ENCODE measurements around the gene ELK3.

Gene ELK3

GRCh38 chr12:96187956-96188355 lies 6.2 kb upstream of the ELK3 start:
- no peak for DNase-seq (ENCODE audit: low read depth in 1 of 2, low spot score in 1 of 2)

- no peak for DNase-seq (ENCODE audit: low read depth in 1 of 2, low spot score in 1 of 2)
Measured at GRCh38 chr12:96189781-96190180, 4.4 kb upstream of the ELK3 start.

- DNase-seq (ENCODE audit: low read depth in 1 of 2, low spot score in 1 of 2): no peak
Measured at GRCh38 chr12:96190413-96191108, 3.6 kb upstream of the ELK3 start.

- DNase-seq (ENCODE audit: low read depth in 1 of 2, low spot score in 1 of 2): no peak
Measured at GRCh38 chr12:96192926-96193573, 1.1 kb upstream of the ELK3 start.

GRCh38 chr12:96194576-96194889 lies 358 bp downstream of the ELK3 start:
- no peak for DNase-seq (ENCODE audit: low read depth in 1 of 2, low spot score in 1 of 2)

GRCh38 chr12:96194971-96195844 lies 1.0 kb downstream of the ELK3 start:
- DNase-seq (ENCODE audit: low read depth in 1 of 2, low spot score in 1 of 2): peak; percentile 49 to 50

- DNase-seq (ENCODE audit: low read depth in 1 of 2, low spot score in 1 of 2): peak in 1 of 2 donors; percentile 40
Measured at GRCh38 chr12:96195845-96196451, 1.8 kb downstream of the ELK3 start.

GRCh38 chr12:96196781-96197180 lies 2.6 kb downstream of the ELK3 start:
- DNase-seq (ENCODE audit: low read depth in 1 of 2, low spot score in 1 of 2): no peak

- no peak for DNase-seq (ENCODE audit: low read depth in 1 of 2, low spot score in 1 of 2)
Measured at GRCh38 chr12:96197503-96198272, 3.5 kb downstream of the ELK3 start.

GRCh38 chr12:96198965-96199364 lies 4.8 kb downstream of the ELK3 start:
- no peak for DNase-seq (ENCODE audit: low read depth in 1 of 2, low spot score in 1 of 2)

GRCh38 chr12:96199464-96199863 lies 5.3 kb downstream of the ELK3 start:
- no peak for DNase-seq (ENCODE audit: low read depth in 1 of 2, low spot score in 1 of 2)

- DNase-seq (ENCODE audit: low read depth in 1 of 2, low spot score in 1 of 2): no peak
Measured at GRCh38 chr12:96201272-96202227, 7.4 kb downstream of the ELK3 start.

GRCh38 chr12:96204381-96204780 lies 10.2 kb downstream of the ELK3 start:
- DNase-seq (ENCODE audit: low read depth in 1 of 2, low spot score in 1 of 2): no peak

- DNase-seq (ENCODE audit: low read depth in 1 of 2, low spot score in 1 of 2): no peak
Measured at GRCh38 chr12:96205908-96206307, 11.7 kb downstream of the ELK3 start.

GRCh38 chr12:96206936-96207662 lies 12.9 kb downstream of the ELK3 start:
- DNase-seq (ENCODE audit: low read depth in 1 of 2, low spot score in 1 of 2): no peak

- DNase-seq (ENCODE audit: low read depth in 1 of 2, low spot score in 1 of 2): no peak
Measured at GRCh38 chr12:96208346-96208745, 14.2 kb downstream of the ELK3 start.

GRCh38 chr12:96208801-96209549 lies 14.8 kb downstream of the ELK3 start:
- DNase-seq (ENCODE audit: low read depth in 1 of 2, low spot score in 1 of 2): no peak

GRCh38 chr12:96210376-96211055 lies 16.3 kb downstream of the ELK3 start:
- DNase-seq (ENCODE audit: low read depth in 1 of 2, low spot score in 1 of 2): peak in 1 of 2 donors; percentile 27

Data from stimulated activated CD4-positive, alpha-beta T cell treated with anti-CD3 and anti-CD28 coated beads, Interleukin-15, amount 100 ng/mL, for 1 hour (primary cell).